GM12878 (cell line): Measurements from ENCODE around the gene ABCC3.

Source experiments
- BRCA1 ChIP-seq: IDR thresholded peaks from 2 replicates; pipeline ENCODE4 v1.6.1; 2011; ENCODE audit warnings: low read depth, low read length, improper control_type of control experiment
- CREB1 ChIP-seq: IDR thresholded peaks from 2 replicates; pipeline ENCODE4 v1.6.1; 2012; ENCODE audit warnings: low read depth, mild to moderate bottlenecking, inconsistent platforms
- POLR2AphosphoS5 ChIP-seq: IDR thresholded peaks from 2 replicates; pipeline ENCODE4 v1.6.1; 2011; ENCODE audit warnings: mild to moderate bottlenecking, low read length, inconsistent platforms
- TF ChIP-seq, protein P1 (sequence below): IDR thresholded peaks from 2 replicates; pipeline ENCODE4 v1.6.1; 2012; ENCODE audit warnings: low read depth, low read length, improper control_type of control experiment
- TF ChIP-seq, protein P2 (sequence below), 3 experiments: IDR thresholded peaks in 2 of 3; conservative IDR thresholded peaks in 1 of 3; 2 replicates each; pipeline ENCODE4 v1.5.1; 2011; ENCODE audit warnings: low read depth in 3 of 3, low read length in 3 of 3, mild to moderate bottlenecking in 3 of 3, control low read depth in 2 of 3, moderate library complexity in 2 of 3, inconsistent platforms in 1 of 3, mixed read lengths in 1 of 3; ENCODE audit not compliant: control insufficient read depth in 2 of 3, insufficient read depth in 1 of 3; ENCODE audit errors: extremely low read depth in 1 of 3

DNA sequence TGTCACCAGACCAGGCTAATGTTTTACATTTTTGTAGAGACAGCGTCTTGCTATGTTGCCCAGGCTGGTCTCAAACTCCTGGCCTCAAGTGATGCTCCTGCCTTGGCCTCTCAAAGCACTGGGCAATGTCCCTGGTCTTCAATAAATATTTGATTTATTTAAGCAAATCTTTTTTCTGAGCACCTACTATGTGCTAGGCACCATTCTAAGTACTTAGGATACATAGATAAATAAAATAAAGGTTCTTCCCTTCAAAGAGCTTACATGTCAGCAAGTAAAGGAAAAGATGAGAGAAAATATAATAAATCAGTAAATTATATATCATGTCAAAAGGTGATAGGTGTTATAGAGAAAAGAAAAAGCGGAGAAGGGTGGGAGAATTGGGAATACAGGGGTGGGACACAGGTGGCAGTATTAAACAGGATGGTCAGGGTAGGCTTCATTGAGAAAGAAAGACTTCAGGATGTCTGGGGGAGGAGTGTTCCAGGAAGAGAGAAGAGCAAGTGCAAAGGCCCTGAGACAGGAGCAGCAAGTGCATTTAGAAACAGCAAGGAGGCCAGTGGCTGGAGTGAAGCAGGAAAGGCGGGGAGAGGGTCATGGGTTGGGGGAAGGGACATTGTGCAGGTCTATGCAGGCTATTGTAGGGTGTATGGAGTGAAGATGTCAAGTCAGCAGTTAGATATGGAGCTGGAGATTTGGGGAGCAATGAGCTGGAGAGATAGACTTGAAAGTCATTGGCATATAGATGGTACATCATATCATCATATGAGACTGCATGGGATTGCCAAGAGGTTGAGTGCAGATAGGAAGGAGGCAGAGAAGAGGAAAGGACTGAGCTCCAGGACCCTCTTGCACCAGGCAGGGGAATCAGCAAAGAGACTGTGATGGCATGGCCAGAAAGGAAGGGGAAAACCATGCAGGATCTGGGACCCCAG, 11.3 kb downstream of the ABCC3 start:
- TF ChIP-seq, protein P1, sequence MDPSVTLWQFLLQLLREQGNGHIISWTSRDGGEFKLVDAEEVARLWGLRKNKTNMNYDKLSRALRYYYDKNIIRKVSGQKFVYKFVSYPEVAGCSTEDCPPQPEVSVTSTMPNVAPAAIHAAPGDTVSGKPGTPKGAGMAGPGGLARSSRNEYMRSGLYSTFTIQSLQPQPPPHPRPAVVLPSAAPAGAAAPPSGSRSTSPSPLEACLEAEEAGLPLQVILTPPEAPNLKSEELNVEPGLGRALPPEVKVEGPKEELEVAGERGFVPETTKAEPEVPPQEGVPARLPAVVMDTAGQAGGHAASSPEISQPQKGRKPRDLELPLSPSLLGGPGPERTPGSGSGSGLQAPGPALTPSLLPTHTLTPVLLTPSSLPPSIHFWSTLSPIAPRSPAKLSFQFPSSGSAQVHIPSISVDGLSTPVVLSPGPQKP, result no peak
- TF ChIP-seq POLR2AphosphoS5 (no peak), BRCA1 (no peak), CREB1 (no peak)
- TF ChIP-seq, protein P2, sequence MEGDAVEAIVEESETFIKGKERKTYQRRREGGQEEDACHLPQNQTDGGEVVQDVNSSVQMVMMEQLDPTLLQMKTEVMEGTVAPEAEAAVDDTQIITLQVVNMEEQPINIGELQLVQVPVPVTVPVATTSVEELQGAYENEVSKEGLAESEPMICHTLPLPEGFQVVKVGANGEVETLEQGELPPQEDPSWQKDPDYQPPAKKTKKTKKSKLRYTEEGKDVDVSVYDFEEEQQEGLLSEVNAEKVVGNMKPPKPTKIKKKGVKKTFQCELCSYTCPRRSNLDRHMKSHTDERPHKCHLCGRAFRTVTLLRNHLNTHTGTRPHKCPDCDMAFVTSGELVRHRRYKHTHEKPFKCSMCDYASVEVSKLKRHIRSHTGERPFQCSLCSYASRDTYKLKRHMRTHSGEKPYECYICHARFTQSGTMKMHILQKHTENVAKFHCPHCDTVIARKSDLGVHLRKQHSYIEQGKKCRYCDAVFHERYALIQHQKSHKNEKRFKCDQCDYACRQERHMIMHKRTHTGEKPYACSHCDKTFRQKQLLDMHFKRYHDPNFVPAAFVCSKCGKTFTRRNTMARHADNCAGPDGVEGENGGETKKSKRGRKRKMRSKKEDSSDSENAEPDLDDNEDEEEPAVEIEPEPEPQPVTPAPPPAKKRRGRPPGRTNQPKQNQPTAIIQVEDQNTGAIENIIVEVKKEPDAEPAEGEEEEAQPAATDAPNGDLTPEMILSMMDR (IDR thresholded peaks at IDR 0.05 in 2 of 3, conservative IDR thresholded peaks at IDR 0.05 in 1 of 3; ENCODE audit: control insufficient read depth in 2 of 3, extremely low read depth in 1 of 3, insufficient read depth in 1 of 3, low read depth in 3 of 3, low read length in 3 of 3), result no peak
